Tibial nerve (tissue), 3 donors: ENCODE data around the gene GABBR2.

ENCODE experiments used
- POLR2A ChIP-seq, 2 donors: fragments of 450-650 bp; IDR thresholded peaks; one replicate each; pipeline ENCODE4 v1.6.1; 2017; ENCODE audit warnings: antibody characterized with exemption in 2 of 2, mild to moderate bottlenecking in 2 of 2, moderate library complexity in 2 of 2
- TF ChIP-seq, protein P1 (sequence below), 5 experiments: fragments of 200-600 bp in 3 of 5; fragments of 450-650 bp in 2 of 5; sonication (generic) in 3 of 5; IDR thresholded peaks; one replicate each; pipeline ENCODE4 v1.5.1; 2016 to 2019; ENCODE audit warnings: antibody characterized with exemption in 5 of 5, mild to moderate bottlenecking in 3 of 5, moderate library complexity in 2 of 5

GRCh38 chr9:98522487-98522886 lies 186.2 kb downstream of the GABBR2 start:
- no peak for TF ChIP-seq POLR2A (IDR thresholded peaks at IDR 0.05)
- TF ChIP-seq, protein P1, sequence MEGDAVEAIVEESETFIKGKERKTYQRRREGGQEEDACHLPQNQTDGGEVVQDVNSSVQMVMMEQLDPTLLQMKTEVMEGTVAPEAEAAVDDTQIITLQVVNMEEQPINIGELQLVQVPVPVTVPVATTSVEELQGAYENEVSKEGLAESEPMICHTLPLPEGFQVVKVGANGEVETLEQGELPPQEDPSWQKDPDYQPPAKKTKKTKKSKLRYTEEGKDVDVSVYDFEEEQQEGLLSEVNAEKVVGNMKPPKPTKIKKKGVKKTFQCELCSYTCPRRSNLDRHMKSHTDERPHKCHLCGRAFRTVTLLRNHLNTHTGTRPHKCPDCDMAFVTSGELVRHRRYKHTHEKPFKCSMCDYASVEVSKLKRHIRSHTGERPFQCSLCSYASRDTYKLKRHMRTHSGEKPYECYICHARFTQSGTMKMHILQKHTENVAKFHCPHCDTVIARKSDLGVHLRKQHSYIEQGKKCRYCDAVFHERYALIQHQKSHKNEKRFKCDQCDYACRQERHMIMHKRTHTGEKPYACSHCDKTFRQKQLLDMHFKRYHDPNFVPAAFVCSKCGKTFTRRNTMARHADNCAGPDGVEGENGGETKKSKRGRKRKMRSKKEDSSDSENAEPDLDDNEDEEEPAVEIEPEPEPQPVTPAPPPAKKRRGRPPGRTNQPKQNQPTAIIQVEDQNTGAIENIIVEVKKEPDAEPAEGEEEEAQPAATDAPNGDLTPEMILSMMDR (IDR thresholded peaks at IDR 0.05): no peak
